Caco-2 (cell line): ENCODE measurements around the gene IGFL3. TPM values are rescaled to one million over a fixed set of nuclear protein-coding genes. Genes with fewer than 3 reads are reported as not detected.

Experiments used
- BruUV-seq: library from RNA; stranded (reverse); fragments of 400-500 nt; replicated peaks from 2 replicates; lab custom pipeline; 2021; lab: Mats Ljungman, UMichigan
- CTCF ChIA-PET: fragments of 300-600 bp; sonication (Branson Sonifier 250); formaldehyde crosslinking; loops from one replicate; lab custom pipeline; 2022; ENCODE audit warnings: antibody characterized with exemption; lab: Charles Lee
- POLR2A ChIA-PET: fragments of 300-600 bp; sonication (Branson Sonifier 250); formaldehyde crosslinking; loops from one replicate; lab custom pipeline; 2022; ENCODE audit warnings: antibody characterized with exemption; lab: Charles Lee
- DNase-seq, 2 experiments: peaks; one replicate each; pipeline versions ENCODE4 v3.0.0 to v3.0.0-alpha.2; 2020 to 2022
- H3K27me3 ChIP-seq: replicated peaks from 2 replicates; pipeline ENCODE4 v1.6.0; 2011; ENCODE audit warnings: low read length; ENCODE audit not compliant: control insufficient read depth, insufficient read depth
- H3K36me3 ChIP-seq: 2 replicates; pipeline ENCODE4 v1.5.1; 2011; ENCODE audit warnings: low read length; ENCODE audit not compliant: control insufficient read depth, insufficient read depth
- H3K4me1 ChIP-seq: fragments of 250-450 bp; sonication (Bioruptor Pico); 2 replicates; pipeline ENCODE4 v1.5.1; 2020; ENCODE audit warnings: mild to moderate bottlenecking
- H3K4me3 ChIP-seq: 2 replicates; pipeline ENCODE4 v1.5.1; 2011; ENCODE audit warnings: low read depth, mild to moderate bottlenecking, control low read depth, low read length
- H3K9me3 ChIP-seq: fragments of 250-450 bp; sonication (Bioruptor Pico); 2 replicates; pipeline ENCODE4 v1.5.1; 2020; ENCODE audit warnings: mild to moderate bottlenecking, moderate library complexity
- H3K27ac Mint-ChIP-seq: one replicate; pipeline ENCODE4 v1.8.0; 2022; ENCODE audit warnings: mixed read lengths; ENCODE audit not compliant: unreplicated experiment
- H3K27me3 Mint-ChIP-seq: one replicate; pipeline ENCODE4 v1.8.0; 2022; ENCODE audit warnings: mixed read lengths; ENCODE audit not compliant: insufficient read depth, unreplicated experiment
- H3K36me3 Mint-ChIP-seq: one replicate; pipeline ENCODE4 v1.8.0; 2022; ENCODE audit warnings: mild to moderate bottlenecking, mixed read lengths; ENCODE audit not compliant: insufficient read depth, unreplicated experiment
- H3K4me1 Mint-ChIP-seq: one replicate; pipeline ENCODE4 v1.8.0; 2022; ENCODE audit warnings: low read depth, mixed read lengths; ENCODE audit not compliant: unreplicated experiment
- H3K4me3 Mint-ChIP-seq: one replicate; pipeline ENCODE4 v1.8.0; 2022; ENCODE audit warnings: mild to moderate bottlenecking, moderate library complexity, mixed read lengths; ENCODE audit not compliant: unreplicated experiment
- H3K9me3 Mint-ChIP-seq: one replicate; pipeline ENCODE4 v1.8.0; 2022; ENCODE audit warnings: mixed read lengths; ENCODE audit not compliant: unreplicated experiment
- intact Hi-C: fragments of 100-400 bp; cut with micrococcal nuclease; formaldehyde crosslinking; loops from one replicate; pipeline ENCODE4 v1.10.0; 2022; ENCODE audit not compliant: unreplicated experiment
- total RNA-seq: library from RNA; stranded (reverse); gene quantifications from 2 replicates; pipeline ENCODE4 v1.2.3, GENCODE V29; 2022
- TF ChIP-seq, protein P1 (sequence below), 2 experiments: fragments of 200-600 bp in 1 of 2; IDR thresholded peaks; 1 replicate in 1 of 2; 2 replicates in 1 of 2; pipeline versions ENCODE4 v1.5.1 to v1.8.0; 2011 to 2022; ENCODE audit warnings: antibody characterized with exemption in 1 of 2, control low read depth in 1 of 2, inconsistent platforms in 1 of 2, low read depth in 1 of 2, low read length in 1 of 2, mild to moderate bottlenecking in 1 of 2, moderate library complexity in 1 of 2; ENCODE audit not compliant: insufficient read depth in 1 of 2, severe bottlenecking in 1 of 2, unreplicated experiment in 1 of 2

Gene IGFL3
- total RNA-seq, 1 experiment from 2014 or later = not detected

DNA sequence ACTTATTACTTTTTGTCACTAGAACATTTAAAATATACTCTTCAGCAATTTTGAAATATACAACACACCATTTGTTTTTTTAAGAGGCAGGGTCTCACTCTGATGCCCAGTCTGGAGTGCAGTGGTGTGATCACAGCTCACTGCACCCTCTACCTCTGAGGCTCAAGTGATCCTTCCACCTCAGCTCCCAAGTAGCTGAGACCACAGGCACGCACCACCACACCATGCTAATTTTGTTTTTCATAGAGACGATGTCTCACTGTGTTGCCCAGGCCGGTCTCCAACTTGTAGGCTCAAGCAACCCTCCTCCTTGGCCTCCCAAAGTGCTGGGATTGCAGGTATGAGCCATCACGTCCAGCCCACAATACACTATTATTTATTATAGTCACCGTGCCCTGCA, 26.1 kb upstream of the IGFL3 start:
- peaks cover 38% of the 10 kb centered on the region for H3K4me1 Mint-ChIP-seq
- H3K27me3 Mint-ChIP-seq = no peaks in the 10 kb centered on the region
- H3K4me1 ChIP-seq = peaks cover 48% of the 10 kb centered on the region
- peak overlapping the region; percentile 44 for H3K27ac Mint-ChIP-seq
- no peaks in the 10 kb centered on the region for H3K36me3 ChIP-seq
- H3K4me3 ChIP-seq = no peak overlapping the region
- H3K9me3 ChIP-seq = peaks cover 9% of the 10 kb centered on the region; the same call in 1 of the 2 replicates
- intact Hi-C loops = no loop called here
- DNase-seq = no peak
- no TSS peak for BruUV-seq
- H3K27me3 ChIP-seq = no peaks in the 10 kb centered on the region
- peaks cover 21% of the 10 kb centered on the region for H3K36me3 Mint-ChIP-seq
- CTCF ChIA-PET = no interaction called here
- H3K9me3 Mint-ChIP-seq = peaks cover 22% of the 10 kb centered on the region
- TF ChIP-seq, protein P1, sequence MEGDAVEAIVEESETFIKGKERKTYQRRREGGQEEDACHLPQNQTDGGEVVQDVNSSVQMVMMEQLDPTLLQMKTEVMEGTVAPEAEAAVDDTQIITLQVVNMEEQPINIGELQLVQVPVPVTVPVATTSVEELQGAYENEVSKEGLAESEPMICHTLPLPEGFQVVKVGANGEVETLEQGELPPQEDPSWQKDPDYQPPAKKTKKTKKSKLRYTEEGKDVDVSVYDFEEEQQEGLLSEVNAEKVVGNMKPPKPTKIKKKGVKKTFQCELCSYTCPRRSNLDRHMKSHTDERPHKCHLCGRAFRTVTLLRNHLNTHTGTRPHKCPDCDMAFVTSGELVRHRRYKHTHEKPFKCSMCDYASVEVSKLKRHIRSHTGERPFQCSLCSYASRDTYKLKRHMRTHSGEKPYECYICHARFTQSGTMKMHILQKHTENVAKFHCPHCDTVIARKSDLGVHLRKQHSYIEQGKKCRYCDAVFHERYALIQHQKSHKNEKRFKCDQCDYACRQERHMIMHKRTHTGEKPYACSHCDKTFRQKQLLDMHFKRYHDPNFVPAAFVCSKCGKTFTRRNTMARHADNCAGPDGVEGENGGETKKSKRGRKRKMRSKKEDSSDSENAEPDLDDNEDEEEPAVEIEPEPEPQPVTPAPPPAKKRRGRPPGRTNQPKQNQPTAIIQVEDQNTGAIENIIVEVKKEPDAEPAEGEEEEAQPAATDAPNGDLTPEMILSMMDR (IDR thresholded peaks at IDR 0.05; ENCODE audit: insufficient read depth in 1 of 2, low read depth in 1 of 2, low read length in 1 of 2, severe bottlenecking in 1 of 2, unreplicated experiment in 1 of 2) = no peak
- H3K4me3 Mint-ChIP-seq = peak overlapping the region; percentile 59
- POLR2A ChIA-PET = no interaction called here

DNA sequence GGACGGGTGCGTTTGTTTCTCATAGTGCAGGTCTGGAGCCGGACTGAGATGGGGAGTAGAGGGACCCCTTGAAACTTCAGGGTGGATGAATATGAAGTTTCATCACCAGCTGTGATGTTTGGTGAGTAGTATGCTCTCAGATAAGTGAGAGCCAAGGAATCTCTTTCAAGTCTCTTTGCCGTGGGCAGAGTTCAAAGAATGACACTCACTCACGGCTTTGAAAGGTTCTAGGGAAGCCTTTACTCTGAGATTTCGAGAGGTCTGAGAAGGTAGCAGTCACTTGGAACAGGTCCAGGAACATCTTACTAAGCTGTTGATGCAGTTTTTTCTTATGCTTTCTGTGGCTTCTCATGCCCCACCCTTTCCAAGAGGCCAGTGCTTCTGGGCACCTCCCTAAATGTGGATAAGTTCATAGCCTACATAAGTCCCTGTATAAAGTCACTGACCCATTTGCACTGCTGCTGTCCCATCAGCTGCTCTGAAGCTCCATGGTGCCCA, 23.4 kb upstream of the IGFL3 start, which contains the start of gene IGFL2:
IGFL2 (plus strand) TSS at position 448 of the 498 bp plus-strand sequence; CDS start at position 489, 41 bp downstream.
- Mint-ChIP-seq H3K4me3 (peak within 1 kb of the TSS; percentile 81), H3K27ac (peak within 1 kb of the TSS; percentile 92), H3K9me3 (peaks cover 45% of the 10 kb centered on the region), H3K4me1 (peaks cover 45% of the 10 kb centered on the region), H3K36me3 (peaks cover 21% of the 10 kb centered on the region), H3K27me3 (no peaks in the 10 kb centered on the region)
- ChIA-PET CTCF (interaction anchor here (0.5 to 1.8 kb wide), 10 partner anchors 41 to 131 kb away, joined by 3 to 8 read pairs (median 4); no protein-coding TSS in a partner anchor), POLR2A (interaction anchor here (0.6 to 1.4 kb wide), 3 partner anchors 14 to 417 kb away, joined by 4 to 7 read pairs (median 5); partner anchors contain the start of gene FBXO46)
- peak within 1 kb of the TSS; percentile 11 for H3K4me3 ChIP-seq
- peak; percentile 76 to 83 for DNase-seq
- intact Hi-C loops = loop anchor here (5.0 kb wide), 2 partner anchors 39 to 119 kb away; no protein-coding TSS in a partner anchor
- BruUV-seq = no TSS peak
- no peaks in the 10 kb centered on the region for H3K27me3 ChIP-seq
- no peaks in the 10 kb centered on the region for H3K36me3 ChIP-seq
- H3K4me1 ChIP-seq = peaks cover 42% of the 10 kb centered on the region
- TF ChIP-seq, protein P1 (IDR thresholded peaks at IDR 0.05; ENCODE audit: insufficient read depth in 1 of 2, low read depth in 1 of 2, low read length in 1 of 2, severe bottlenecking in 1 of 2, unreplicated experiment in 1 of 2) = no peak
- H3K9me3 ChIP-seq = peaks cover 13% of the 10 kb centered on the region; the same call in 1 of the 2 replicates

DNA sequence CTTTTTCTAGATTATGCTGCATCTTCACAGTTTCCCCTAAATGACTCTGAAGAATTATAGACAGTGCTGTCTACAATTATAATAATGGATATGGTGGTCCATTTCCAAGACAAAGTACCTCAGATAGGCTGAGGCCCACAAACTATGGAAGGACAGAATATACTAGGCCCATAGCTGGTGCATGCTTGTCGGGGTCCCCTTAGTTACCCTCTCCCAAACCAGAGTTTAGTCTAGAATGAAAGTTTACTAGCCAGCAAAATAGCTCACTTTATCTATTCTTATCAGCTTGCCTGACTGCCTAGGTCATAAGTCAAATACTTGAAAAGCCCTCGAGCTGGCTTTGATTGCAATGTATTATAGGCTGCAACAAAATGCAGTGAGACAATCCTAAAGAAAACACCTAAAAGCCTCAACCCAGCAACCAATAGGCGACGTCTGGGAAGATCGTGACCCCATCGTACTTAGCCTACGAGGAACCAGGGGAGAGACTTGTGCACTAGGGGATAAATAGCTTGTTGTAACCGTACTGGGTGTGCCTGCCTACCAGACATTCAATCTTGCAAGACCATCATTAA, 22.8 kb upstream of the IGFL3 start:
- no TSS peak for BruUV-seq

More for the DNA sequence above, 22.8 kb upstream of the IGFL3 start:
- no peaks in the 10 kb centered on the region for H3K27me3 Mint-ChIP-seq
- DNase-seq = peak; percentile 78 to 79
- Histone ChIP-seq H3K9me3 (peaks cover 13% of the 10 kb centered on the region; the same call in 1 of the 2 replicates), H3K36me3 (no peaks in the 10 kb centered on the region), H3K4me1 (peaks cover 42% of the 10 kb centered on the region), H3K4me3 (no peak overlapping the region), H3K27me3 (no peaks in the 10 kb centered on the region)
- H3K9me3 Mint-ChIP-seq = peaks cover 46% of the 10 kb centered on the region
- H3K4me1 Mint-ChIP-seq = peaks cover 45% of the 10 kb centered on the region
- H3K4me3 Mint-ChIP-seq = peak overlapping the region; percentile 81
- TF ChIP-seq, protein P1 (IDR thresholded peaks at IDR 0.05; ENCODE audit: insufficient read depth in 1 of 2, low read depth in 1 of 2, low read length in 1 of 2, severe bottlenecking in 1 of 2, unreplicated experiment in 1 of 2) = no peak
- intact Hi-C loops = loop anchor here (5.0 kb wide), 2 partner anchors 40 to 120 kb away; no protein-coding TSS in a partner anchor
- CTCF ChIA-PET = interaction anchor here (0.7 to 1.8 kb wide), 9 partner anchors 42 to 134 kb away, joined by 3 to 8 read pairs (median 4); no protein-coding TSS in a partner anchor
- peak overlapping the region; percentile 92 for H3K27ac Mint-ChIP-seq
- H3K36me3 Mint-ChIP-seq = peaks cover 15% of the 10 kb centered on the region
- POLR2A ChIA-PET = interaction anchor here (0.6 to 1.4 kb wide), 4 partner anchors 14 to 417 kb away, joined by 4 to 7 read pairs (median 4); partner anchors contain the start of gene FBXO46
